Small intestine (tissue), 7 donors: ENCODE measurements around the gene KLHL18. TPM values are rescaled to one million over a fixed set of nuclear protein-coding genes. Genes with fewer than 3 reads are reported as not detected.
A peak's percentile ranks its signal among the peaks of the same experiment; 100 is the strongest.
"Not testable (repeated sequence)": the region's sequence is repeated elsewhere in the genome, so short reads cannot be mapped to it uniquely, and the experiment has no call there.

ENCODE experiments used
- DNase-seq, 2 donors: peaks; one replicate each; pipeline versions ENCODE4 v3.0.0 to v3.0.0-alpha.2; 2013
- FAIRE-seq: peaks from 2 replicates; lab custom pipeline; 2012; peaks lifted over from hg19 to GRCh38; lab: Jason Lieb, UNC
- H3K27ac ChIP-seq, 3 donors: one replicate each; pipeline ENCODE4 v1.5.1; 2013; ENCODE audit warnings: low read length in 2 of 3, mild to moderate bottlenecking in 2 of 3, control low read depth in 1 of 3, inconsistent platforms in 1 of 3, low read depth in 1 of 3, moderate library complexity in 1 of 3
- H3K27me3 ChIP-seq, 3 donors: one replicate each; pipeline ENCODE4 v1.6.1; 2013; ENCODE audit warnings: low read length in 3 of 3, inconsistent platforms in 1 of 3; ENCODE audit not compliant: control insufficient read depth in 3 of 3, insufficient read depth in 3 of 3
- H3K36me3 ChIP-seq, 3 donors: one replicate each; pipeline ENCODE4 v1.6.1; 2013; ENCODE audit warnings: low read length in 3 of 3, inconsistent platforms in 1 of 3, low read depth in 1 of 3, mild to moderate bottlenecking in 1 of 3, moderate library complexity in 1 of 3; ENCODE audit not compliant: control insufficient read depth in 3 of 3, insufficient read depth in 2 of 3
- H3K4me1 ChIP-seq, 3 donors: one replicate each; pipeline ENCODE4 v1.6.1; 2013; ENCODE audit warnings: low read length in 2 of 3, inconsistent platforms in 1 of 3, low read depth in 1 of 3, mild to moderate bottlenecking in 1 of 3, moderate library complexity in 1 of 3; ENCODE audit not compliant: control insufficient read depth in 3 of 3, insufficient read depth in 2 of 3
- H3K4me3 ChIP-seq, 3 donors: one replicate each; pipeline ENCODE4 v1.5.1; 2013; ENCODE audit warnings: low read length in 3 of 3, control low read depth in 1 of 3, inconsistent platforms in 1 of 3, low read depth in 1 of 3, mild to moderate bottlenecking in 1 of 3, moderate library complexity in 1 of 3
- H3K9me3 ChIP-seq, 2 donors: one replicate each; pipeline ENCODE4 v1.6.1; 2013; ENCODE audit warnings: low read depth in 1 of 2, low read length in 1 of 2; ENCODE audit not compliant: control insufficient read depth in 2 of 2, insufficient read depth in 1 of 2
- WGBS, 3 donors: extraction: QIAGEN DNeasy Blood & Tissue Kit; methylation state at CpG; one replicate each; pipeline ENCODE4 v1.1.7; 2013; 5-methylcytosine and 5-hydroxymethylcytosine counted together
- polyA plus RNA-seq, 4 donors: library from polyadenylated mRNA; stranded (reverse) in 3 of 4; unstranded in 1 of 4; fragments of 200-250 nt in 3 of 4; fragments of 120-200 nt in 1 of 4; gene quantifications; one replicate each; pipeline versions ENCODE4 v1.2.1 to v1.2.3, GENCODE V29; 2013
- donor health status: healthy with polysubstance abuse.
- donor health status: control.
- donor health status: control.
- donor health status: Bipolar disorder and iron deficiency.
- donor health status: healthy.

KLHL18 gene
- polyA plus RNA-seq, 4 donors, result 8.8 to 23.3 (median 17.6) TPM

DNA sequence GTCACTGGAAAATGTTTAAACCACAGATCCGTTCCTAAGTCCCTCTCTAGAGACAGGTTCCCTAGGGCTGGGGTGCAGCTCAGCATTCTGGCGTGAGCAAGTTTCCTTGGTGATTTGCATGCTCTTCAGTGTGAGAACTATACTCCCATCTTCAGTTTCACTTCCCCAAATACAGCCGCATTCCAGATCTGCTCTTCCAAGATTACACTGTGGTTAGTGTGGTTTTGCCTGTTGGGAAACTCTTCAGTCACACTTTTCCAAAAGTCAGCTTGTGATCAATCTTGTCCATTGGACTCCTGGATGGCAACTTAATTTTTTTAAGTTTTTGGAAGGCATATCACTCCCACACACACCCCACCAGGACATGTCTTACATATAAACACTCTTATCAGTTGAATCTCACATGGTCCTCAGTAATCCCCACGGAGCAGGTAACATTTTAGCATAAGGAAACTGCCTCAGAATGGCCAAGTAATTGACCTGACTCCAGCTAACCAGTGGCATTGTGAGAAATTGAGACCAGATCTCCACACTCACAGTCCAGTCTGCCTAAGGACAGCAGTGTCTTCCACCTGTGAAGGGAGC lies 64.6 kb downstream of the KLHL18 start:
- no peak for FAIRE-seq
- WGBS, 3 donors, result 56 to 78% (median 67%) methylated on average over 4 of the region's 4 CpGs
- H3K27ac ChIP-seq, result no peak overlapping the region

GRCh38 chr3:47348411-47349154 lies 65.8 kb downstream of the KLHL18 start:
- no peaks in the 10 kb centered on the region for H3K27me3 ChIP-seq

More for the DNA sequence above, 64.6 kb downstream of the KLHL18 start:
- no peaks in the 10 kb centered on the region for H3K27me3 ChIP-seq
- DNase-seq, result no peak
- H3K4me3 ChIP-seq, result no peak overlapping the region
- no peaks in the 10 kb centered on the region for H3K9me3 ChIP-seq
- peaks cover 0 to 31% (median 8%) of the 10 kb centered on the region in 3 donors for H3K36me3 ChIP-seq
- no peaks in the 10 kb centered on the region for H3K4me1 ChIP-seq

GRCh38 chr3:47355010-47355409 lies 72.3 kb downstream of the KLHL18 start:
- no peaks in the 10 kb centered on the region for H3K4me1 ChIP-seq
- 81 to 87% (median 86%) methylated on average over 3 of the region's 3 CpGs for WGBS, 3 donors
- FAIRE-seq (no peak), DNase-seq (no peak)
- H3K9me3 ChIP-seq, result peaks cover 0 to 19% of the 10 kb centered on the region in 2 donors
- no peak overlapping the region for H3K27ac ChIP-seq
- no peaks in the 10 kb centered on the region for H3K36me3 ChIP-seq
- H3K27me3 ChIP-seq, result no peaks in the 10 kb centered on the region
- no peak overlapping the region for H3K4me3 ChIP-seq

More at GRCh38 chr3:47348411-47349154, 65.8 kb downstream of the KLHL18 start:
- H3K36me3 ChIP-seq, result peaks cover 0 to 21% (median 4%) of the 10 kb centered on the region in 3 donors
- no peaks in the 10 kb centered on the region for H3K4me1 ChIP-seq
- WGBS, 3 donors, result 89 to 99% (median 91%) methylated on average over 5 of the region's 5 CpGs
- FAIRE-seq (no peak), DNase-seq (no peak)
- H3K4me3 ChIP-seq, result no peak overlapping the region
- no peaks in the 10 kb centered on the region for H3K9me3 ChIP-seq
- no peak overlapping the region for H3K27ac ChIP-seq

DNA sequence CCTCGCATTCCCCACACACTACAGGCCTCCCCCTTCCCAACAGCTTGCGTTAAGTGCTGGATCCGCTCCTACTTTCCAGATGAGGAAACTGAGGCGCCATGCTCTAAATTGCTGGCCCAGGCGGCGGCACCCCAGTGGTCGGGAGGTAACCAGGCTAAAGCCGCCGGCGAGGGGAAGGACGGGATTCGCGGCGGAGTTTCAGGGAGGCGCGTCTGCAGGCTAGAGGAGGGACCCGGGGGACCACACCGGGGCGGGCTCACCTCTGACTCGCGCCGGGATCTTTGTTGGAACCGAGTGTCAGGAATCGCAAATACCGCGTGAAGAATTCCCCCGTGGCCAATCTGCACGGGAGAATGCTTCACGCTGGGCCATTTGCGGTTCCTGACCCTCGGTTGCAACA lies 73.5 kb downstream of the KLHL18 start:
- Histone ChIP-seq H3K9me3 (peaks cover 0 to 27% of the 10 kb centered on the region in 2 donors), H3K36me3 (no peaks in the 10 kb centered on the region), H3K4me3 (no peak overlapping the region), H3K27me3 (no peaks in the 10 kb centered on the region), H3K4me1 (no peaks in the 10 kb centered on the region), H3K27ac (no peak overlapping the region)
- 92 to 97% (median 92%) methylated on average over 31 of the region's 31 CpGs for WGBS, 3 donors
- FAIRE-seq (no peak), DNase-seq (no peak)

GRCh38 chr3:47359323-47359722 lies 76.6 kb downstream of the KLHL18 start:
- Histone ChIP-seq H3K27me3 (no peaks in the 10 kb centered on the region), H3K9me3 (peaks cover 0 to 27% of the 10 kb centered on the region in 2 donors), H3K36me3 (no peaks in the 10 kb centered on the region), H3K27ac (no peak overlapping the region), H3K4me3 (no peak overlapping the region), H3K4me1 (no peaks in the 10 kb centered on the region)
- DNase-seq, result no peak
- no peak for FAIRE-seq
- 50 to 76% (median 67%) methylated on average over 1 of the region's 1 CpG for WGBS, 3 donors

DNA sequence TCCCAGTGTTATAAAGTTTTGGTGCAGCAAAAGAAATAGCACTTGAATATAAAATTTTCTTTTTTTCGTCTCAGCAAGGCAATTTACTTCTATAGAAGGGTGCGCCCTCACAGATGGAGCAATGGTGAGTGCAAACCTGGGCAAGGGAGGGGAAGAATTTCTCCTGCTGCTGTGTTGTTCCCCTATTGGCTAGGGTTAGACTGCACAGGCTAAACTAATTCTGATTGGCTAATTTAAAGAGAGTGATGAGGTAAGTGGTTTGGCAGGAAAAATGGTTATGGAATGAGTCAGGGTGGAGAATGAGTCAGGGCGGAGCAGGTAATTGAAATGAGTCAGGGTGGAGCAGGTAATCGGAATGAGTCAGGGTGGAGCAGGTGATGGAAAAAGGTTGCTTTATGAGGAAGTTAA lies 77.4 kb downstream of the KLHL18 start:
- not testable (repeated sequence) for H3K4me3 ChIP-seq, H3K4me1 ChIP-seq, H3K27me3 ChIP-seq, H3K36me3 ChIP-seq, H3K27ac ChIP-seq, FAIRE-seq
- WGBS, 3 donors, result 68 to 77% (median 70%) methylated on average over 4 of the region's 4 CpGs
- DNase-seq, result peak in 1 of 2 donors; percentile 38
- peaks cover 0 to 27% of the 10 kb centered on the region in 2 donors for H3K9me3 ChIP-seq

- no peak for FAIRE-seq
- H3K27ac ChIP-seq, result peak overlapping the region in 1 of 3 donors; percentile 41
- 72 to 88% (median 85%) methylated on average over 5 of the region's 5 CpGs for WGBS, 3 donors
- H3K9me3 ChIP-seq, result peaks cover 0 to 27% of the 10 kb centered on the region in 2 donors
- H3K4me3 ChIP-seq, result no peak overlapping the region
- DNase-seq, result no peak
- H3K27me3 ChIP-seq, result no peaks in the 10 kb centered on the region
- no peaks in the 10 kb centered on the region for H3K36me3 ChIP-seq
- H3K4me1 ChIP-seq, result no peaks in the 10 kb centered on the region
Measured at GRCh38 chr3:47362701-47363100, 80.0 kb downstream of the KLHL18 start.

DNA sequence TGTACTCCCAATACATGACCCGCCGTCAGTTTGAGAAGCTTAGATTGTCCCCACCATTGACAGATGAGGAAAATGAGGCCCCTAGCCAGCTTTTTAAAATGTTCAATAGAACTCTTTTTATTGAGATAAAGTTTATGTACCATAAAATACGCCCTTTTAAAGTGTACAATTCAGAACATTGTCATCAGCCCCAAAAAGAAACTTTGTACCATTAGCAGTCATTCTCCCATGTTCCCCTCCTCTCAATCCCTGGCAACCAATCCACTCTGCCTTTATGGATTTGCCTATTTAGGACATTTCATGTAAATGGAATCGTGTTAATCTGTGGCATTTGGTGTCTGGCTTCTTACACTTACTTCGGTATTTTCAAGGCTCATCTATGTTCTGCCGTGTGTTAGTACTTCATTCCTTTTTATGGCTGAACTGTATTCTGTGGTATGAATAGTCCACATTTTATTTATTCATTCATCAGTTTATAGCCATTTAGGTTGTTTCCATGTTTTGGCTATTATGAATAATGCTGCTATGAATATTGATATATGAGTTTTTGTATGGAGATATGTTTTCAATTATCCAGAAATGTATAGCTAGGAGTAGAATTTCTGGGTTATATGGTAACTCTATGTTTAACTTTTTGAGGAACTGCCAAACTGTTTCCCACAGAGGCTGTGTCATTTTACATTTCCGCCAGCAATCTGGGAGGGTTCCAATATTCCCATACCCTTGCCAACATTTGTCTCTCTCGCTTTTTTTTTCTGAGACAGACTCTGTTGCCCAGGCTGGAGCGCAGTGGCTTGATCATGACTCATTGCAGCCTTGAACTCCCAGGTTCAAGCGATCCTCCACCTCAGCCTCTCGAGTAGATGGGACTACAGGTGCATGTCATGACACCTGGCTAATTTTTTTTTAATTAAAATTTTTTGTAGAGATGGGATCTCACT lies 82.7 kb downstream of the KLHL18 start:
- WGBS, 3 donors, result 68 to 71% (median 71%) methylated on average over 11 of the region's 11 CpGs
- Histone ChIP-seq H3K4me3 (no peak overlapping the region), H3K9me3 (peaks cover 0 to 3% of the 10 kb centered on the region in 2 donors), H3K27ac (no peak overlapping the region), H3K36me3 (no peaks in the 10 kb centered on the region), H3K4me1 (no peaks in the 10 kb centered on the region), H3K27me3 (no peaks in the 10 kb centered on the region)
- DNase-seq, result no peak
- no peak for FAIRE-seq
